Activated CD8-positive, alpha-beta T cell treated with anti-CD3 and anti-CD28 coated beads for 36 hours (primary cell): ENCODE results near the gene TAS1R2. TPM values are rescaled to one million over a fixed set of nuclear protein-coding genes. Genes with fewer than 3 reads are reported as not detected.
A peak's percentile ranks its signal among the peaks of the same experiment; 100 is the strongest.

Experiments
- ATAC-seq: fragments of 200-7000 bp; cut with Tn5 transposase; one replicate; pipeline ENCODE4 v1.10.0; 2021; ENCODE audit warnings: mild to moderate bottlenecking, moderate library complexity
- CTCF ChIA-PET: fragments of 350-600 bp; sonication (Branson Sonifier 250); formaldehyde crosslinking; loops from one replicate; lab custom pipeline; 2021; ENCODE audit warnings: antibody characterized with exemption; lab: Charles Lee
- POLR2A ChIA-PET: fragments of 350-600 bp; sonication (Branson Sonifier 250); formaldehyde crosslinking; loops from one replicate; lab custom pipeline; 2021; ENCODE audit warnings: antibody characterized with exemption; lab: Charles Lee
- DNase-seq: peaks from one replicate; pipeline ENCODE4 v3.0.0-alpha.2; 2020
- H3K27ac Mint-ChIP-seq: one replicate; pipeline ENCODE4 v1.8.0; 2021; ENCODE audit warnings: mild to moderate bottlenecking, mixed read lengths
- H3K27me3 Mint-ChIP-seq: one replicate; pipeline ENCODE4 v1.8.0; 2021; ENCODE audit warnings: mixed read lengths
- H3K36me3 Mint-ChIP-seq: one replicate; pipeline ENCODE4 v1.8.0; 2021; ENCODE audit warnings: low read depth, mixed read lengths
- H3K4me1 Mint-ChIP-seq: one replicate; pipeline ENCODE4 v1.8.0; 2021; ENCODE audit warnings: low read depth, mixed read lengths
- H3K4me3 Mint-ChIP-seq: one replicate; pipeline ENCODE4 v1.8.0; 2021; ENCODE audit warnings: mild to moderate bottlenecking, moderate library complexity, mixed read lengths
- H3K9me3 Mint-ChIP-seq: one replicate; pipeline ENCODE4 v1.8.0; 2021; ENCODE audit warnings: mixed read lengths
- intact Hi-C: fragments of 100-400 bp; cut with micrococcal nuclease; formaldehyde crosslinking; loops from one replicate; pipeline ENCODE4 v1.10.0; 2022
- total RNA-seq, 2 experiments: library from RNA; stranded (reverse); gene quantifications; one replicate each; pipeline ENCODE4 v1.2.3, GENCODE V29; 2021
- TF ChIP-seq, protein P1 (sequence below): fragments of 200-600 bp; IDR thresholded peaks from one replicate; pipeline ENCODE4 v1.8.0; 2022; ENCODE audit warnings: antibody characterized with exemption, mild to moderate bottlenecking

The TAS1R2 gene
- total RNA-seq, 2 experiments from 2014 or later = not detected

- ATAC-seq (no peak), DNase-seq (no peak)
- Mint-ChIP-seq H3K9me3 (no peaks in the 10 kb centered on the region), H3K4me1 (no peaks in the 10 kb centered on the region), H3K36me3 (no peaks in the 10 kb centered on the region), H3K27ac (no peak overlapping the region), H3K27me3 (no peaks in the 10 kb centered on the region), H3K4me3 (no peak overlapping the region)
- intact Hi-C loops = no loop called here
- TF ChIP-seq, protein P1, sequence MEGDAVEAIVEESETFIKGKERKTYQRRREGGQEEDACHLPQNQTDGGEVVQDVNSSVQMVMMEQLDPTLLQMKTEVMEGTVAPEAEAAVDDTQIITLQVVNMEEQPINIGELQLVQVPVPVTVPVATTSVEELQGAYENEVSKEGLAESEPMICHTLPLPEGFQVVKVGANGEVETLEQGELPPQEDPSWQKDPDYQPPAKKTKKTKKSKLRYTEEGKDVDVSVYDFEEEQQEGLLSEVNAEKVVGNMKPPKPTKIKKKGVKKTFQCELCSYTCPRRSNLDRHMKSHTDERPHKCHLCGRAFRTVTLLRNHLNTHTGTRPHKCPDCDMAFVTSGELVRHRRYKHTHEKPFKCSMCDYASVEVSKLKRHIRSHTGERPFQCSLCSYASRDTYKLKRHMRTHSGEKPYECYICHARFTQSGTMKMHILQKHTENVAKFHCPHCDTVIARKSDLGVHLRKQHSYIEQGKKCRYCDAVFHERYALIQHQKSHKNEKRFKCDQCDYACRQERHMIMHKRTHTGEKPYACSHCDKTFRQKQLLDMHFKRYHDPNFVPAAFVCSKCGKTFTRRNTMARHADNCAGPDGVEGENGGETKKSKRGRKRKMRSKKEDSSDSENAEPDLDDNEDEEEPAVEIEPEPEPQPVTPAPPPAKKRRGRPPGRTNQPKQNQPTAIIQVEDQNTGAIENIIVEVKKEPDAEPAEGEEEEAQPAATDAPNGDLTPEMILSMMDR = no peak
- POLR2A ChIA-PET = no interaction called here
- CTCF ChIA-PET = no interaction called here
Measured at GRCh38 chr1:18878538-18879214, 19.2 kb upstream of the TAS1R2 start.

- ChIA-PET POLR2A (no interaction called here), CTCF (no interaction called here)
- no peak for DNase-seq
- H3K36me3 Mint-ChIP-seq = no peaks in the 10 kb centered on the region
- TF ChIP-seq, protein P1 = no peak
- H3K27ac Mint-ChIP-seq = no peak overlapping the region
- no peak overlapping the region for H3K4me3 Mint-ChIP-seq
- intact Hi-C loops = no loop called here
- ATAC-seq = no peak
- no peaks in the 10 kb centered on the region for H3K4me1 Mint-ChIP-seq
- H3K9me3 Mint-ChIP-seq = no peaks in the 10 kb centered on the region
- H3K27me3 Mint-ChIP-seq = no peaks in the 10 kb centered on the region
Measured at GRCh38 chr1:18877282-18877681, 17.8 kb upstream of the TAS1R2 start.

DNA sequence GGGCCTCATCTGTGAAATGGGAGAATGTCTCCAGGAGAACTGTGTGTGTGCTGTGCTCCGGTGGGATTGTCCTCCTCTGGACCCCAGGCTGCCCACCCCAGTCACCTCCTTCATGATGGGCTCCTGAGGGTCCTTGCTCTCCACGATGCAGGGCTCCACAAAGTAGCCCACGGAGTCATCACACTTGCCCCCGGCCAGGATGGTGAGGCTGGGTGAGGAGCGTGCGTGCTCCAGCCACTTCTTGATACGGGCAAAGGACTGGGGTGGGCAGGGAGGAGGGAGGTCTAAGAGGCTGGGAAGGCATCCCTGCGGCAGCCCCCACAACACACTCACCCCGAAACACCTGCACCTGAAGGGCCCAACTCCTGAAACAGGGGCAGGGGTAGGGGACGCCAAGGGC, 16.8 kb upstream of the TAS1R2 start:
- H3K27ac Mint-ChIP-seq = no peak overlapping the region
- ATAC-seq (no peak), DNase-seq (no peak)
- CTCF ChIA-PET = interaction anchor here (0.9 to 4.3 kb wide), 8 partner anchors 8 to 279 kb away, joined by 3 to 35 read pairs (median 6); partner anchors contain the start of gene ALDH4A1
- no peaks in the 10 kb centered on the region for H3K4me1 Mint-ChIP-seq
- no peaks in the 10 kb centered on the region for H3K27me3 Mint-ChIP-seq
- intact Hi-C loops = no loop called here
- no peaks in the 10 kb centered on the region for H3K36me3 Mint-ChIP-seq
- H3K9me3 Mint-ChIP-seq = no peaks in the 10 kb centered on the region
- no peak overlapping the region for H3K4me3 Mint-ChIP-seq
- POLR2A ChIA-PET = no interaction called here
- TF ChIP-seq, protein P1 = no peak

- H3K36me3 Mint-ChIP-seq = no peaks in the 10 kb centered on the region
- no peak overlapping the region for H3K4me3 Mint-ChIP-seq
- H3K9me3 Mint-ChIP-seq = no peaks in the 10 kb centered on the region
- H3K27ac Mint-ChIP-seq = no peak overlapping the region
- no peak for ATAC-seq
- H3K4me1 Mint-ChIP-seq = no peaks in the 10 kb centered on the region
- ChIA-PET CTCF (interaction anchor here (0.7 to 4.3 kb wide), 19 partner anchors 8 to 294 kb away, joined by 3 to 35 read pairs (median 4); partner anchors contain the start of gene ALDH4A1), POLR2A (no interaction called here)
- intact Hi-C loops = no loop called here
- TF ChIP-seq, protein P1 = no peak
- H3K27me3 Mint-ChIP-seq = no peaks in the 10 kb centered on the region
- no peak for DNase-seq
Measured at GRCh38 chr1:18875796-18876128, 16.3 kb upstream of the TAS1R2 start.

DNA sequence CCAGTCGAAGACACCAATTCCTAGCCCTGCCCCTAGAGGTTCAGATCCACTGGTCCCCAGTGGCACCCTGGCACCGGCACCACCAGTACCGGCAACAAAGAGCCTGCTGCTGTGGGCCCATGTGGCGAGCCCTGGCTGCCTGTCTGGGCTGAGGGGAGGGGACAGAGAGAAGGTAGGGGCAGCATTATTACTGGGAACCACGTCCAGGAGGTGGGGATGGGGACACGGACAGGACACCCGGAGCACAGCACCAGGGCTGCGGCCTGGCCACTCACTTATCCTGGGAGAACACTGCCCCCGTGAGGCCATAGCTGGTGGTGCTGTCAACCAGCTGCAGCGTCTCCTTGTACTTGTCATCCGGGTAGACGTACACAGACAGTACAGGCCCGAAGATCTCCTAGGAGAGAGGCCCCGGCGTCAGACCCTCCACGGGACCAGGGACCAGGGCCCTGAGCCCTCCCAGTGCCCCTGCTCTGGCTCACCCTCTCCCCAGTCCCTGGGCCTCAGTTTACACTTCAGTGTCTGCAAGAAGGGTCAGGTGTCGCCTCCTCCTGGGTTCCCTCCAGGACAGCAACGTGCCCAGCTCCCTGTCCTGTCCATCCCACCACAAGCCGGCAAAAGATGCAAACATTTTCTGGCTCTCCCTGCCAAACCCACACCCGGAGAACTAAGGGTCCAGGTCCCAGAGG, 15.8 kb upstream of the TAS1R2 start:
- Mint-ChIP-seq H3K27me3 (no peaks in the 10 kb centered on the region), H3K4me3 (no peak overlapping the region)
- CTCF ChIA-PET = interaction anchor here (0.7 to 4.3 kb wide), 19 partner anchors 9 to 293 kb away, joined by 3 to 35 read pairs (median 4); partner anchors contain the start of gene ALDH4A1

More for the DNA sequence above, 15.8 kb upstream of the TAS1R2 start:
- Mint-ChIP-seq H3K27ac (no peak overlapping the region), H3K9me3 (no peaks in the 10 kb centered on the region), H3K4me1 (no peaks in the 10 kb centered on the region), H3K36me3 (no peaks in the 10 kb centered on the region)
- intact Hi-C loops = no loop called here
- TF ChIP-seq, protein P1 = peak; percentile 86
- ATAC-seq = peak; percentile 92
- DNase-seq = peak; percentile 87
- POLR2A ChIA-PET = no interaction called here
